Anterior cingulate cortex (tissue), 58 donors: ENCODE data around the gene WNT7B.
A peak's percentile ranks its signal among the peaks of the same experiment; 100 is the strongest.

Experiments
- DNase-seq, 58 donors: peaks; one replicate each; lab custom pipeline; 2025; lab: John Stamatoyannopoulos, UW

WNT7B gene

GRCh38 chr22:45934659-45935341, 42.2 kb downstream of the WNT7B start:
- DNase-seq, result peak in 33 of 58 donors; percentile 5 to 72 (median 24)

- no peak for DNase-seq
Measured at GRCh38 chr22:45934168-45934564, 42.8 kb downstream of the WNT7B start.

- DNase-seq, result no peak
Measured at GRCh38 chr22:45933506-45934167, 43.3 kb downstream of the WNT7B start.

- DNase-seq, result no peak
Measured at GRCh38 chr22:45932071-45932470, 44.9 kb downstream of the WNT7B start.

GRCh38 chr22:45931042-45931441, 45.9 kb downstream of the WNT7B start:
- DNase-seq, result no peak

GRCh38 chr22:45930324-45930723, 46.6 kb downstream of the WNT7B start:
- DNase-seq, result no peak

- no peak for DNase-seq
Measured at GRCh38 chr22:45929649-45930048, 47.3 kb downstream of the WNT7B start.

- no peak for DNase-seq
Measured at GRCh38 chr22:45928726-45929368, 48.1 kb downstream of the WNT7B start.

GRCh38 chr22:45927059-45927458, 49.9 kb downstream of the WNT7B start:
- no peak for DNase-seq

- no peak for DNase-seq
Measured at GRCh38 chr22:45926433-45926832, 50.5 kb downstream of the WNT7B start.

- DNase-seq, result no peak
Measured at GRCh38 chr22:45925811-45926351, 51.1 kb downstream of the WNT7B start.

- DNase-seq, result no peak
Measured at GRCh38 chr22:45923835-45924234, 53.1 kb downstream of the WNT7B start.

- DNase-seq, result no peak
Measured at GRCh38 chr22:45923212-45923611, 53.8 kb downstream of the WNT7B start.

GRCh38 chr22:45922661-45923060, 54.3 kb downstream of the WNT7B start:
- no peak for DNase-seq

GRCh38 chr22:45922256-45922655, 54.7 kb downstream of the WNT7B start:
- no peak for DNase-seq

GRCh38 chr22:45919504-45920286, 57.3 kb downstream of the WNT7B start:
- DNase-seq, result no peak

- DNase-seq, result no peak
Measured at GRCh38 chr22:45918459-45919370, 58.2 kb downstream of the WNT7B start.

GRCh38 chr22:45917700-45918458, 59.1 kb downstream of the WNT7B start:
- no peak for DNase-seq

- no peak for DNase-seq
Measured at GRCh38 chr22:45917146-45917545, 59.8 kb downstream of the WNT7B start.
